ENCODE results near the gene LDB3.

- TF ChIP-seq CTCF (conservative IDR thresholded peaks at IDR 0.05; ENCODE audit: low read depth, low read length) (no peak), EZH2 (IDR thresholded peaks at IDR 0.05; ENCODE audit: low read length, unreplicated experiment) (no peak)
Measured at GRCh38 chr10:86647773-86648703, 20.3 kb upstream of the LDB3 start.
